ENCODE measurements around the gene HSPBAP1.

The HSPBAP1 gene

DNA sequence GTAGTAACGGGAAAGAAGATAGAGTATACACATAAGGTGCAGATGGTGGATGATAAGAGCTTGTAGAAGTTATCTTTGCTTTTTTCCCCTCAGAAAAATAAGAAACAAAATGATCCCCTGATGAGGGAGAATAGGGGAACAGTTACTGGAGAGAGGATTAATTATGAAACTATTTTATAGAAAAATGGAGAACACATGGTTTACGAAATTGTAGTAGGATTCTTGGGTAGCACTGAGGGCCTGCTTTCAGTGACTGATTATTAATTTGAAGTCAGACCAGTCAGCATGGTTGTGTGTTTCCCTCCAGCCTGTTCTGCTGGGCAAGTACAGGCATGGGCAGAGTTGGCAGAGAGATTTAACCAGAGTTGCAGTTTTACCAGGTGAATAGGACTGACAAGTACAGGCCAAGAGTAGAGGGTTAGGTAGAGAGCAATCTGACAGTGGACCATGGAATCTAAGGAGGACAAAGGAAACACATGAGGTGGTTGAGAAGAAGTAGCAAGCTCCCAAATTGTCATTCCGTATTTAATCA, 7.1 kb upstream of the HSPBAP1 start:
- no peak overlapping the region for H3K4me3 ChIP-seq (ENCODE audit: low read length in 2 of 2)
- no peak overlapping the region for H3K27ac ChIP-seq (ENCODE audit: low read length)
- no peaks in the 10 kb centered on the region for H3K9me3 ChIP-seq (ENCODE audit: control insufficient read depth in 2 of 2, low read length in 2 of 2)
- H3K4me1 ChIP-seq (ENCODE audit: control insufficient read depth, insufficient read depth, low read length): peaks cover 5% of the 10 kb centered on the region
- H3K9ac ChIP-seq (ENCODE audit: low read length in 2 of 2): no peak overlapping the region
- H3K27me3 ChIP-seq (ENCODE audit: control insufficient read depth in 1 of 2, insufficient read depth in 2 of 2, low read length in 2 of 2): no peaks in the 10 kb centered on the region
- peaks cover 0 to 2% of the 10 kb centered on the region in 2 donors for H3K36me3 ChIP-seq (ENCODE audit: control insufficient read depth in 2 of 2, insufficient read depth in 2 of 2, low read length in 2 of 2)

- peaks cover 6% of the 10 kb centered on the region for H3K4me1 ChIP-seq (ENCODE audit: control insufficient read depth, insufficient read depth, low read length)
Measured at GRCh38 chr3:122800031-122800430, 6.4 kb upstream of the HSPBAP1 start.

GRCh38 chr3:122799322-122799721, 5.7 kb upstream of the HSPBAP1 start:
- no peak overlapping the region for H3K27ac ChIP-seq (ENCODE audit: low read length)
- H3K4me3 ChIP-seq (ENCODE audit: low read length in 2 of 2): no peak overlapping the region
- no peaks in the 10 kb centered on the region for H3K9me3 ChIP-seq (ENCODE audit: control insufficient read depth in 2 of 2, low read length in 2 of 2)
- peaks cover 8% of the 10 kb centered on the region for H3K4me1 ChIP-seq (ENCODE audit: control insufficient read depth, insufficient read depth, low read length)
- H3K27me3 ChIP-seq (ENCODE audit: control insufficient read depth in 1 of 2, insufficient read depth in 2 of 2, low read length in 2 of 2): no peaks in the 10 kb centered on the region
- H3K9ac ChIP-seq (ENCODE audit: low read length in 2 of 2): no peak overlapping the region
- peaks cover 0 to 2% of the 10 kb centered on the region in 2 donors for H3K36me3 ChIP-seq (ENCODE audit: control insufficient read depth in 2 of 2, insufficient read depth in 2 of 2, low read length in 2 of 2)

More at GRCh38 chr3:122800031-122800430, 6.4 kb upstream of the HSPBAP1 start:
- Histone ChIP-seq H3K9ac (ENCODE audit: low read length in 2 of 2) (no peak overlapping the region), H3K9me3 (ENCODE audit: control insufficient read depth in 2 of 2, low read length in 2 of 2) (no peaks in the 10 kb centered on the region), H3K27ac (ENCODE audit: low read length) (no peak overlapping the region), H3K27me3 (ENCODE audit: control insufficient read depth in 1 of 2, insufficient read depth in 2 of 2, low read length in 2 of 2) (no peaks in the 10 kb centered on the region), H3K4me3 (ENCODE audit: low read length in 2 of 2) (no peak overlapping the region), H3K36me3 (ENCODE audit: control insufficient read depth in 2 of 2, insufficient read depth in 2 of 2, low read length in 2 of 2) (peaks cover 0 to 2% of the 10 kb centered on the region in 2 donors)

DNA sequence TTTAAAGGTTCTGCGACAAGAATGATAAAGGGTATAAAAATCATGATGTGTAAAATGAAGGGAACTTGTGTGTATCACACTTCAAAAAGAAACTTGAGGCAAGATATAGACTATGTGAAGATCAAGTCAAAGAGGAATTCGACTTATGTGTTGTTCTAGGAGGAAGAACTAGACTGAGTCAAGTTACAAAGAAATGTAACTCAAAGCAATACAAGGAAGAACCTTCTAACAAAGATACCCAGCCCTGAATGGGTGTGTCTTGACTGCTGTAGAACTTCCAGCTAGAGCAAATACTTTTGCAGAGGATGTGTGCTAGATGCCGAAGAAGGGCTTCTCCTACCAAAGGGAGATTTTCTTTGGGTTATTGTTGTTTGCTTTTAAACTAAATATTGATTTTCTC, 3.7 kb upstream of the HSPBAP1 start:
- H3K27ac ChIP-seq (ENCODE audit: low read length): no peak overlapping the region
- H3K9ac ChIP-seq (ENCODE audit: low read length in 2 of 2): no peak overlapping the region
- no peaks in the 10 kb centered on the region for H3K36me3 ChIP-seq (ENCODE audit: control insufficient read depth in 2 of 2, insufficient read depth in 2 of 2, low read length in 2 of 2)
- H3K4me1 ChIP-seq (ENCODE audit: control insufficient read depth, insufficient read depth, low read length): peaks cover 13% of the 10 kb centered on the region
- H3K27me3 ChIP-seq (ENCODE audit: control insufficient read depth in 1 of 2, insufficient read depth in 2 of 2, low read length in 2 of 2): no peaks in the 10 kb centered on the region
- H3K9me3 ChIP-seq (ENCODE audit: control insufficient read depth in 2 of 2, low read length in 2 of 2): no peaks in the 10 kb centered on the region
- no peak overlapping the region for H3K4me3 ChIP-seq (ENCODE audit: low read length in 2 of 2)

- H3K4me1 ChIP-seq (ENCODE audit: control insufficient read depth, insufficient read depth, low read length): peaks cover 13% of the 10 kb centered on the region
- no peaks in the 10 kb centered on the region for H3K9me3 ChIP-seq (ENCODE audit: control insufficient read depth in 2 of 2, low read length in 2 of 2)
- no peaks in the 10 kb centered on the region for H3K27me3 ChIP-seq (ENCODE audit: control insufficient read depth in 1 of 2, insufficient read depth in 2 of 2, low read length in 2 of 2)
- H3K9ac ChIP-seq (ENCODE audit: low read length in 2 of 2): peak overlapping the region; percentile 87 to 94
- peak overlapping the region; percentile 92 to 94 for H3K4me3 ChIP-seq (ENCODE audit: low read length in 2 of 2)
- no peaks in the 10 kb centered on the region for H3K36me3 ChIP-seq (ENCODE audit: control insufficient read depth in 2 of 2, insufficient read depth in 2 of 2, low read length in 2 of 2)
- H3K27ac ChIP-seq (ENCODE audit: low read length): peak overlapping the region; percentile 86
Measured at GRCh38 chr3:122795674-122796195, 2.1 kb upstream of the HSPBAP1 start.

- Histone ChIP-seq H3K4me3 (ENCODE audit: low read length in 2 of 2) (peak within 1 kb of the TSS; percentile 92 to 94), H3K27me3 (ENCODE audit: control insufficient read depth in 1 of 2, insufficient read depth in 2 of 2, low read length in 2 of 2) (no peaks in the 10 kb centered on the region), H3K36me3 (ENCODE audit: control insufficient read depth in 2 of 2, insufficient read depth in 2 of 2, low read length in 2 of 2) (no peaks in the 10 kb centered on the region), H3K27ac (ENCODE audit: low read length) (peak within 1 kb of the TSS; percentile 86), H3K9ac (ENCODE audit: low read length in 2 of 2) (peak within 1 kb of the TSS; percentile 87 to 94), H3K4me1 (ENCODE audit: control insufficient read depth, insufficient read depth, low read length) (peaks cover 13% of the 10 kb centered on the region), H3K9me3 (ENCODE audit: control insufficient read depth in 2 of 2, low read length in 2 of 2) (no peaks in the 10 kb centered on the region)
Measured at GRCh38 chr3:122794779-122795673, 1.4 kb upstream of the HSPBAP1 start, which contains the start of gene SLC49A4. Gene SLC49A4, plus strand, starts transcription at chr3:122795069. Its CDS starts 124 bp downstream, at chr3:122795193.

DNA sequence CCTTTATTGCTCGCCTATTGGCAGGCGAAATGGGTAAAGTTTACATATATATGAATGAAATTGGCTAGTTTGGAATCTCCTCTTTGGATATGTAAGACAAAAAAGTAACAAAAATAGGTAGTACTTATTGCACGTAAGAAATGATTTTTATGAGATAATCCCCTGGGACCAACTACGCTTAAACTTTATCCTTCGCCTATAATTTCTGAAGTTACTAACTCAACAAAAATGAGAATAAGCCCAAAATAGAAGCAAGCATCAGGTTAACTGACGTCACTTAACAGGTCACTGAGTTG, 800 bp upstream of the HSPBAP1 start:
- Histone ChIP-seq H3K4me3 (ENCODE audit: low read length in 2 of 2) (peak overlapping the region; percentile 92 to 94), H3K9ac (ENCODE audit: low read length in 2 of 2) (peak overlapping the region; percentile 87 to 94), H3K27ac (ENCODE audit: low read length) (peak overlapping the region; percentile 86), H3K4me1 (ENCODE audit: control insufficient read depth, insufficient read depth, low read length) (peaks cover 13% of the 10 kb centered on the region), H3K9me3 (ENCODE audit: control insufficient read depth in 2 of 2, low read length in 2 of 2) (no peaks in the 10 kb centered on the region), H3K27me3 (ENCODE audit: control insufficient read depth in 1 of 2, insufficient read depth in 2 of 2, low read length in 2 of 2) (no peaks in the 10 kb centered on the region), H3K36me3 (ENCODE audit: control insufficient read depth in 2 of 2, insufficient read depth in 2 of 2, low read length in 2 of 2) (no peaks in the 10 kb centered on the region)

DNA sequence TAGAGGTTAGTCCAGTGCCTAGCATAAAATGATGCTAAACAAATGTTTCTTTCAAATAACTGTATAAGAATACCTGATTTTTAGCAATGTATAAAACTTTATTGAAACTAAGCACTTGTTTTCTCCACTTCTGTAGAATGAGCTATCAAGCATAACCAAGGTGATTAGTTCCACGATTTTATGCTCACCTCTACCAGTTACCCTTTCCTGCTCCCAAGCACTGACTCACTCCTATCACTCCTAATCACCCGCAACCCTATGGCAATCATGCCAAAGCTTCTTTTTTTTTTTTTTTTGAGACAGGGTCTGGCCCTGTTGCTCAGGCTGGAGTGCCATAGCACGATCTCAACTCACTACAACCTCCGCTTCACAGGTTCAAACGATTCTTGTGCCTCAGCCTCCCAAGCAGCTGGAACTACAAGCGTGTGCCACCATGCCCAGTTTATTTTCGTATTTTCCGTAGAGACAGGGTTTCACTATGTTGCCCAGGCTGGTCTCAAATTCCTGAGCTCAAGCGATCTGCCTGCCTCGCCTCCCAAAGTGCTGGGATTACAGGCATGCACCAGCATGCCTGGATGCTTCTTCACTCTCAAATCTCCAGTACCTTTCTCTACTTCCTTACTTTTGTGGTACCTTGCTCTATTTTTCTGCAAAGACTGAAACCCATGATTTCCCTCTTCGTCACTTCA, 3.9 kb downstream of the HSPBAP1 start:
- no peak overlapping the region for H3K4me3 ChIP-seq (ENCODE audit: low read length in 2 of 2)
- no peak overlapping the region for H3K9ac ChIP-seq (ENCODE audit: low read length in 2 of 2)
- H3K27me3 ChIP-seq (ENCODE audit: control insufficient read depth in 1 of 2, insufficient read depth in 2 of 2, low read length in 2 of 2): no peaks in the 10 kb centered on the region
- H3K36me3 ChIP-seq (ENCODE audit: control insufficient read depth in 2 of 2, insufficient read depth in 2 of 2, low read length in 2 of 2): no peaks in the 10 kb centered on the region
- H3K27ac ChIP-seq (ENCODE audit: low read length): no peak overlapping the region
- no peaks in the 10 kb centered on the region for H3K9me3 ChIP-seq (ENCODE audit: control insufficient read depth in 2 of 2, low read length in 2 of 2)
- peaks cover 5% of the 10 kb centered on the region for H3K4me1 ChIP-seq (ENCODE audit: control insufficient read depth, insufficient read depth, low read length)

DNA sequence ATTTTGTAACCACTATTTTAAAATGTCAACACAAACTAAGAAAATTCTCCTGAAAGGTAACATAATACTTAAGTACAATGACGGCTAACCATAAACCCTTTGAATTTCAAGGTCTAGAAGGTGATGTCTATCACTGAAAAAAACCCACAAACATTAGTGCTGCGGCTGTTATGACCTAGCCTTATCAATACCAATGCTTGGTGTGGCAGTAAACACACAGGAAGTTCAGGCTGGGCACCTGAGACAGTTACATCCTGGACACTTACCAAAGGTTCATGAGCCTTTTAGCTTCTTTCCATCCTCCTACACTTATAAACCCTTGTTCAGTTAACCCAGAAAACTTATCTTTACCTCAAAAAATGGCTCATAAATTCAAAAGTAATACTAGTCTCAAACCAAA, 5.8 kb downstream of the HSPBAP1 start:
- no peak overlapping the region for H3K4me3 ChIP-seq (ENCODE audit: low read length in 2 of 2)
- H3K9ac ChIP-seq (ENCODE audit: low read length in 2 of 2): no peak overlapping the region
- peaks cover under 1% of the 10 kb centered on the region for H3K4me1 ChIP-seq (ENCODE audit: control insufficient read depth, insufficient read depth, low read length)
- H3K36me3 ChIP-seq (ENCODE audit: control insufficient read depth in 2 of 2, insufficient read depth in 2 of 2, low read length in 2 of 2): no peaks in the 10 kb centered on the region
- no peak overlapping the region for H3K27ac ChIP-seq (ENCODE audit: low read length)
- no peaks in the 10 kb centered on the region for H3K27me3 ChIP-seq (ENCODE audit: control insufficient read depth in 1 of 2, insufficient read depth in 2 of 2, low read length in 2 of 2)
- H3K9me3 ChIP-seq (ENCODE audit: control insufficient read depth in 2 of 2, low read length in 2 of 2): no peaks in the 10 kb centered on the region

GRCh38 chr3:122786066-122786465, 7.6 kb downstream of the HSPBAP1 start:
- H3K36me3 ChIP-seq (ENCODE audit: control insufficient read depth in 2 of 2, insufficient read depth in 2 of 2, low read length in 2 of 2): no peaks in the 10 kb centered on the region

More at GRCh38 chr3:122786066-122786465, 7.6 kb downstream of the HSPBAP1 start:
- H3K4me3 ChIP-seq (ENCODE audit: low read length in 2 of 2): no peak overlapping the region
- H3K9ac ChIP-seq (ENCODE audit: low read length in 2 of 2): no peak overlapping the region
- no peaks in the 10 kb centered on the region for H3K9me3 ChIP-seq (ENCODE audit: control insufficient read depth in 2 of 2, low read length in 2 of 2)
- H3K4me1 ChIP-seq (ENCODE audit: control insufficient read depth, insufficient read depth, low read length): no peaks in the 10 kb centered on the region
- H3K27ac ChIP-seq (ENCODE audit: low read length): no peak overlapping the region
- H3K27me3 ChIP-seq (ENCODE audit: control insufficient read depth in 1 of 2, insufficient read depth in 2 of 2, low read length in 2 of 2): no peaks in the 10 kb centered on the region
